Measurements from ENCODE around the gene APEX1.
"Not testable (repeated sequence)": the region's sequence is repeated elsewhere in the genome, so short reads cannot be mapped to it uniquely, and the experiment has no call there.

GRCh38 chr14:20452831-20453230, 2.2 kb upstream of the APEX1 start:
- TF ChIP-seq, protein P1, sequence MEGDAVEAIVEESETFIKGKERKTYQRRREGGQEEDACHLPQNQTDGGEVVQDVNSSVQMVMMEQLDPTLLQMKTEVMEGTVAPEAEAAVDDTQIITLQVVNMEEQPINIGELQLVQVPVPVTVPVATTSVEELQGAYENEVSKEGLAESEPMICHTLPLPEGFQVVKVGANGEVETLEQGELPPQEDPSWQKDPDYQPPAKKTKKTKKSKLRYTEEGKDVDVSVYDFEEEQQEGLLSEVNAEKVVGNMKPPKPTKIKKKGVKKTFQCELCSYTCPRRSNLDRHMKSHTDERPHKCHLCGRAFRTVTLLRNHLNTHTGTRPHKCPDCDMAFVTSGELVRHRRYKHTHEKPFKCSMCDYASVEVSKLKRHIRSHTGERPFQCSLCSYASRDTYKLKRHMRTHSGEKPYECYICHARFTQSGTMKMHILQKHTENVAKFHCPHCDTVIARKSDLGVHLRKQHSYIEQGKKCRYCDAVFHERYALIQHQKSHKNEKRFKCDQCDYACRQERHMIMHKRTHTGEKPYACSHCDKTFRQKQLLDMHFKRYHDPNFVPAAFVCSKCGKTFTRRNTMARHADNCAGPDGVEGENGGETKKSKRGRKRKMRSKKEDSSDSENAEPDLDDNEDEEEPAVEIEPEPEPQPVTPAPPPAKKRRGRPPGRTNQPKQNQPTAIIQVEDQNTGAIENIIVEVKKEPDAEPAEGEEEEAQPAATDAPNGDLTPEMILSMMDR (IDR thresholded peaks at IDR 0.05) = not testable (repeated sequence)
- TF ChIP-seq TP53, MAX (CRISPR knock-in tag; IDR thresholded peaks at IDR 0.05): not testable (repeated sequence)
